ENCODE data around the gene PAX5.

PAX5 gene

GRCh38 chr9:36967997-36968396, 66.1 kb downstream of the PAX5 start:
- DNase-seq (ENCODE audit: low read depth) = no peak
- no peak overlapping the region for H3K4me3 ChIP-seq (ENCODE audit: control insufficient read depth, low read depth, low read length)
- no peak for TF ChIP-seq CTCF (conservative IDR thresholded peaks at IDR 0.05; ENCODE audit: control insufficient read depth, insufficient read depth, low read depth, low read length)

- no peak overlapping the region for H3K4me3 ChIP-seq (ENCODE audit: control insufficient read depth, low read depth, low read length)
- DNase-seq (ENCODE audit: low read depth) = no peak
- no peak for TF ChIP-seq CTCF (conservative IDR thresholded peaks at IDR 0.05; ENCODE audit: control insufficient read depth, insufficient read depth, low read depth, low read length)
Observed at GRCh38 chr9:36966371-36967097, 67.5 kb downstream of the PAX5 start.

- DNase-seq (ENCODE audit: low read depth) = no peak
- TF ChIP-seq CTCF (conservative IDR thresholded peaks at IDR 0.05; ENCODE audit: control insufficient read depth, insufficient read depth, low read depth, low read length) = no peak
- H3K4me3 ChIP-seq (ENCODE audit: control insufficient read depth, low read depth, low read length) = no peak overlapping the region
Observed at GRCh38 chr9:36964791-36965190, 69.3 kb downstream of the PAX5 start.

GRCh38 chr9:36963346-36963745, 70.7 kb downstream of the PAX5 start:
- TF ChIP-seq CTCF (conservative IDR thresholded peaks at IDR 0.05; ENCODE audit: control insufficient read depth, insufficient read depth, low read depth, low read length) = no peak
- DNase-seq (ENCODE audit: low read depth) = no peak
- no peak overlapping the region for H3K4me3 ChIP-seq (ENCODE audit: control insufficient read depth, low read depth, low read length)

- no peak for TF ChIP-seq CTCF (conservative IDR thresholded peaks at IDR 0.05; ENCODE audit: control insufficient read depth, insufficient read depth, low read depth, low read length)
- no peak for DNase-seq (ENCODE audit: low read depth)
- no peak overlapping the region for H3K4me3 ChIP-seq (ENCODE audit: control insufficient read depth, low read depth, low read length)
Observed at GRCh38 chr9:36962691-36963090, 71.4 kb downstream of the PAX5 start.

- H3K4me3 ChIP-seq (ENCODE audit: control insufficient read depth, low read depth, low read length) = no peak overlapping the region
- TF ChIP-seq CTCF (conservative IDR thresholded peaks at IDR 0.05; ENCODE audit: control insufficient read depth, insufficient read depth, low read depth, low read length) = no peak
- peak; percentile 8 for DNase-seq (ENCODE audit: low read depth)
Observed at GRCh38 chr9:36961561-36962325, 72.3 kb downstream of the PAX5 start.

All from fibroblast of mammary gland (primary cell).